Measurements from ENCODE around the gene STAT6.

STAT6 gene

GRCh38 chr12:57049119-57049446 lies 62.1 kb downstream of the STAT6 start:
- TF ChIP-seq CTCF (conservative IDR thresholded peaks at IDR 0.05; ENCODE audit: low read length), result no peak
- no peak for DNase-seq (ENCODE audit: low read depth)
- H3K4me3 ChIP-seq (ENCODE audit: low read length), result no peak overlapping the region

- TF ChIP-seq CTCF (conservative IDR thresholded peaks at IDR 0.05; ENCODE audit: low read length), result no peak
- no peak overlapping the region for H3K4me3 ChIP-seq (ENCODE audit: low read length)
- no peak for DNase-seq (ENCODE audit: low read depth)
These were observed 62.6 kb downstream of the STAT6 start for GRCh38 chr12:57048423-57049118.

GRCh38 chr12:57047981-57048380 lies 63.2 kb downstream of the STAT6 start:
- no peak for TF ChIP-seq CTCF (conservative IDR thresholded peaks at IDR 0.05; ENCODE audit: low read length)
- DNase-seq (ENCODE audit: low read depth), result peak; percentile 33
- H3K4me3 ChIP-seq (ENCODE audit: low read length), result no peak overlapping the region

GRCh38 chr12:57046947-57047890 lies 63.9 kb downstream of the STAT6 start:
- DNase-seq (ENCODE audit: low read depth), result no peak
- no peak for TF ChIP-seq CTCF (conservative IDR thresholded peaks at IDR 0.05; ENCODE audit: low read length)
- no peak overlapping the region for H3K4me3 ChIP-seq (ENCODE audit: low read length)

GRCh38 chr12:57046086-57046791 lies 64.9 kb downstream of the STAT6 start:
- no peak for TF ChIP-seq CTCF (conservative IDR thresholded peaks at IDR 0.05; ENCODE audit: low read length)
- no peak for DNase-seq (ENCODE audit: low read depth)
- H3K4me3 ChIP-seq (ENCODE audit: low read length), result no peak overlapping the region
